WTC11 (cell line): ENCODE results near the gene MSGN1.

Source experiments
- CREB1 ChIP-seq: sonication (generic); formaldehyde crosslinking; IDR thresholded peaks from 2 replicates; pipeline ENCODE4 v1.8.0; 2023; ENCODE audit warnings: mild to moderate bottlenecking, missing genetic modification reagents
- FOXP1 ChIP-seq: sonication (generic); formaldehyde crosslinking; IDR thresholded peaks from 2 replicates; pipeline ENCODE4 v1.8.0; 2022; ENCODE audit warnings: missing genetic modification reagents, mild to moderate bottlenecking, moderate library complexity, borderline replicate concordance
- GRHL2 ChIP-seq: fragments of 250-450 bp; sonication (Bioruptor Pico); IDR thresholded peaks from 2 replicates; pipeline ENCODE4 v1.8.0; 2022; ENCODE audit warnings: mild to moderate bottlenecking, moderate library complexity; ENCODE audit not compliant: insufficient replicate concordance, severe bottlenecking
- IRF1 ChIP-seq: sonication (generic); formaldehyde crosslinking; IDR thresholded peaks from 2 replicates; pipeline ENCODE4 v1.8.0; 2023; ENCODE audit warnings: missing genetic modification reagents
- MYBL2 ChIP-seq: sonication (generic); formaldehyde crosslinking; IDR thresholded peaks from 2 replicates; pipeline ENCODE4 v1.8.1; 2023; ENCODE audit warnings: mild to moderate bottlenecking, moderate library complexity, missing genetic modification reagents
- NFYB ChIP-seq: sonication (generic); formaldehyde crosslinking; conservative IDR thresholded peaks from 2 replicates; pipeline ENCODE4 v1.8.0; 2022; ENCODE audit warnings: low read depth, missing genetic modification reagents
- PRDM15 ChIP-seq: sonication (generic); formaldehyde crosslinking; IDR thresholded peaks from 2 replicates; pipeline ENCODE4 v1.8.0; 2022; ENCODE audit warnings: missing genetic modification reagents
- TP53 ChIP-seq: sonication (generic); formaldehyde crosslinking; IDR thresholded peaks from 2 replicates; pipeline ENCODE4 v1.8.1; 2023; ENCODE audit warnings: mild to moderate bottlenecking, missing genetic modification reagents
- TF ChIP-seq, protein P1 (sequence below): sonication (generic); formaldehyde crosslinking; IDR thresholded peaks from 2 replicates; pipeline ENCODE4 v1.8.1; 2023; ENCODE audit warnings: mild to moderate bottlenecking, missing genetic modification reagents
- TF ChIP-seq, protein P2 (sequence below): fragments of 200-600 bp; IDR thresholded peaks from 2 replicates; pipeline ENCODE4 v1.8.0; 2022; ENCODE audit warnings: antibody characterized with exemption

GRCh38 chr2:17858064-17858463, 41.8 kb downstream of the MSGN1 start:
- TF ChIP-seq TP53 (CRISPR knock-in tag) (no peak), FOXP1 (CRISPR knock-in tag) (no peak), IRF1 (CRISPR knock-in tag) (no peak), PRDM15 (CRISPR knock-in tag) (no peak), CREB1 (no peak), MYBL2 (CRISPR knock-in tag) (no peak), GRHL2 (CRISPR knock-in tag) (no peak), NFYB (CRISPR knock-in tag) (no peak)
- TF ChIP-seq, protein P1, sequence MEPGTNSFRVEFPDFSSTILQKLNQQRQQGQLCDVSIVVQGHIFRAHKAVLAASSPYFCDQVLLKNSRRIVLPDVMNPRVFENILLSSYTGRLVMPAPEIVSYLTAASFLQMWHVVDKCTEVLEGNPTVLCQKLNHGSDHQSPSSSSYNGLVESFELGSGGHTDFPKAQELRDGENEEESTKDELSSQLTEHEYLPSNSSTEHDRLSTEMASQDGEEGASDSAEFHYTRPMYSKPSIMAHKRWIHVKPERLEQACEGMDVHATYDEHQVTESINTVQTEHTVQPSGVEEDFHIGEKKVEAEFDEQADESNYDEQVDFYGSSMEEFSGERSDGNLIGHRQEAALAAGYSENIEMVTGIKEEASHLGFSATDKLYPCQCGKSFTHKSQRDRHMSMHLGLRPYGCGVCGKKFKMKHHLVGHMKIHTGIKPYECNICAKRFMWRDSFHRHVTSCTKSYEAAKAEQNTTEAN (CRISPR knock-in tag), result no peak
- TF ChIP-seq, protein P2, sequence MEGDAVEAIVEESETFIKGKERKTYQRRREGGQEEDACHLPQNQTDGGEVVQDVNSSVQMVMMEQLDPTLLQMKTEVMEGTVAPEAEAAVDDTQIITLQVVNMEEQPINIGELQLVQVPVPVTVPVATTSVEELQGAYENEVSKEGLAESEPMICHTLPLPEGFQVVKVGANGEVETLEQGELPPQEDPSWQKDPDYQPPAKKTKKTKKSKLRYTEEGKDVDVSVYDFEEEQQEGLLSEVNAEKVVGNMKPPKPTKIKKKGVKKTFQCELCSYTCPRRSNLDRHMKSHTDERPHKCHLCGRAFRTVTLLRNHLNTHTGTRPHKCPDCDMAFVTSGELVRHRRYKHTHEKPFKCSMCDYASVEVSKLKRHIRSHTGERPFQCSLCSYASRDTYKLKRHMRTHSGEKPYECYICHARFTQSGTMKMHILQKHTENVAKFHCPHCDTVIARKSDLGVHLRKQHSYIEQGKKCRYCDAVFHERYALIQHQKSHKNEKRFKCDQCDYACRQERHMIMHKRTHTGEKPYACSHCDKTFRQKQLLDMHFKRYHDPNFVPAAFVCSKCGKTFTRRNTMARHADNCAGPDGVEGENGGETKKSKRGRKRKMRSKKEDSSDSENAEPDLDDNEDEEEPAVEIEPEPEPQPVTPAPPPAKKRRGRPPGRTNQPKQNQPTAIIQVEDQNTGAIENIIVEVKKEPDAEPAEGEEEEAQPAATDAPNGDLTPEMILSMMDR, result no peak
